Measurements from ENCODE around the gene MAPK10.

GRCh38 chr4:86185659-86186058, 174.2 kb downstream of the MAPK10 start:
- TF ChIP-seq CTCF (IDR thresholded peaks at IDR 0.05) (no peak), EP300 (IDR thresholded peaks at IDR 0.05; ENCODE audit: low read depth) (no peak), POLR2A (IDR thresholded peaks at IDR 0.05) (no peak), POLR2AphosphoS5 (IDR thresholded peaks at IDR 0.05) (no peak)
